Measurements from ENCODE around the gene NEUROD2. TPM values are rescaled to one million over a fixed set of nuclear protein-coding genes. Genes with fewer than 3 reads are reported as not detected.

Gene NEUROD2
- total RNA-seq, 1 experiment from 2014 or later = not detected

DNA sequence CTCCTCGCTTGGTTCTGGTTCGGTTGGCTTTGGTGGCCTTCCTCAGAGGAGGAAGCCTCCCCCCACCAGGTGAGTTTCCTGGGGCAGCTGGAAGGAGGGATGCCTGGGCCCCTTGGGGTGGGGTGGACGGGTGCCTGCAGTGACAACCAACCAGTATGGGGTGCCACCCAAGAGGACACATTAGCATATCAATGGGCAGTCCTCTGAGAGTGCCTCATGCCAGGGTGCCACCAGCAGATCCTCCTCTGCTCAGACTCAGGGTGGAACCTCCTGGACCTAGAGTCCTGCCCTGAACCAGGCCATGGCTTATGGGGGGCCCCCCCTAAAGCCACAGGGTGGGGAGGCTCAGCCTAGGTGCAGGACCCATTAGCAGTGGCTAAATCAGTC lies 21.8 kb upstream of the NEUROD2 start:
- no peak overlapping the region for H3K4me3 ChIP-seq (ENCODE audit: low read depth in 2 of 2, low read length in 2 of 2)
- in situ Hi-C loops (cut with HindIII; ENCODE audit: low pct_unique_long_range_greater_than_20kb, low sequenced_read_pairs) = no loop called here
- TF ChIP-seq CTCF (IDR thresholded peaks at IDR 0.05) (no peak), POLR2AphosphoS5 (IDR thresholded peaks at IDR 0.05; ENCODE audit: low read depth, low read length) (no peak), SIN3A (IDR thresholded peaks at IDR 0.05; ENCODE audit: borderline replicate concordance, insufficient read depth, low read depth, low read length) (no peak), TCF7L2 (IDR thresholded peaks at IDR 0.05; ENCODE audit: low read depth, low read length) (no peak)
- TF ChIP-seq, protein P1, sequence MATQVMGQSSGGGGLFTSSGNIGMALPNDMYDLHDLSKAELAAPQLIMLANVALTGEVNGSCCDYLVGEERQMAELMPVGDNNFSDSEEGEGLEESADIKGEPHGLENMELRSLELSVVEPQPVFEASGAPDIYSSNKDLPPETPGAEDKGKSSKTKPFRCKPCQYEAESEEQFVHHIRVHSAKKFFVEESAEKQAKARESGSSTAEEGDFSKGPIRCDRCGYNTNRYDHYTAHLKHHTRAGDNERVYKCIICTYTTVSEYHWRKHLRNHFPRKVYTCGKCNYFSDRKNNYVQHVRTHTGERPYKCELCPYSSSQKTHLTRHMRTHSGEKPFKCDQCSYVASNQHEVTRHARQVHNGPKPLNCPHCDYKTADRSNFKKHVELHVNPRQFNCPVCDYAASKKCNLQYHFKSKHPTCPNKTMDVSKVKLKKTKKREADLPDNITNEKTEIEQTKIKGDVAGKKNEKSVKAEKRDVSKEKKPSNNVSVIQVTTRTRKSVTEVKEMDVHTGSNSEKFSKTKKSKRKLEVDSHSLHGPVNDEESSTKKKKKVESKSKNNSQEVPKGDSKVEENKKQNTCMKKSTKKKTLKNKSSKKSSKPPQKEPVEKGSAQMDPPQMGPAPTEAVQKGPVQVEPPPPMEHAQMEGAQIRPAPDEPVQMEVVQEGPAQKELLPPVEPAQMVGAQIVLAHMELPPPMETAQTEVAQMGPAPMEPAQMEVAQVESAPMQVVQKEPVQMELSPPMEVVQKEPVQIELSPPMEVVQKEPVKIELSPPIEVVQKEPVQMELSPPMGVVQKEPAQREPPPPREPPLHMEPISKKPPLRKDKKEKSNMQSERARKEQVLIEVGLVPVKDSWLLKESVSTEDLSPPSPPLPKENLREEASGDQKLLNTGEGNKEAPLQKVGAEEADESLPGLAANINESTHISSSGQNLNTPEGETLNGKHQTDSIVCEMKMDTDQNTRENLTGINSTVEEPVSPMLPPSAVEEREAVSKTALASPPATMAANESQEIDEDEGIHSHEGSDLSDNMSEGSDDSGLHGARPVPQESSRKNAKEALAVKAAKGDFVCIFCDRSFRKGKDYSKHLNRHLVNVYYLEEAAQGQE (IDR thresholded peaks at IDR 0.05; ENCODE audit: insufficient read depth in 1 of 2, low read depth in 2 of 2, low read length in 1 of 2) = no peak
- no peaks in the 10 kb centered on the region for H3K9me3 ChIP-seq (ENCODE audit: control insufficient read depth, insufficient read depth, low read depth, low read length)
- no TSS peak for BruUV-seq (replicated peaks)
- H3K27ac ChIP-seq (ENCODE audit: low read length) = no peak overlapping the region
- peaks cover 26% of the 10 kb centered on the region for H3K4me1 ChIP-seq (ENCODE audit: control insufficient read depth, insufficient read depth, low read length)
- CTCF ChIA-PET = no interaction called here
- H3K27me3 ChIP-seq (ENCODE audit: control insufficient read depth, insufficient read depth, low read length) = no peaks in the 10 kb centered on the region
- DNase-seq (ENCODE audit: low read depth, low spot score) (no peak), ATAC-seq (no peak)
- no peaks in the 10 kb centered on the region for H3K36me3 ChIP-seq (ENCODE audit: control insufficient read depth, insufficient read depth, low read length)
- POLR2A ChIA-PET = no interaction called here
- intact Hi-C loops (cut with micrococcal nuclease; ENCODE audit: unreplicated experiment) = loop anchor here (5.0 kb wide), 1 partner anchor 123 kb away; no protein-coding TSS in a partner anchor

GRCh38 chr17:39628655-39629493 lies 21.2 kb upstream of the NEUROD2 start:
- peaks cover 22% of the 10 kb centered on the region for H3K4me1 ChIP-seq (ENCODE audit: control insufficient read depth, insufficient read depth, low read length)
- CTCF ChIA-PET = interaction anchor here (0.6 to 0.8 kb wide), 2 partner anchors 16 to 81 kb away, joined by 3 to 4 read pairs; no protein-coding TSS in a partner anchor
- TF ChIP-seq POLR2AphosphoS5 (IDR thresholded peaks at IDR 0.05; ENCODE audit: low read depth, low read length) (no peak), TCF7L2 (IDR thresholded peaks at IDR 0.05; ENCODE audit: low read depth, low read length) (no peak)
- no peak for DNase-seq (ENCODE audit: low read depth, low spot score)
- BruUV-seq (replicated peaks) = no TSS peak
- peak overlapping the region; percentile 29 for H3K27ac ChIP-seq (ENCODE audit: low read length)
- H3K27me3 ChIP-seq (ENCODE audit: control insufficient read depth, insufficient read depth, low read length) = no peaks in the 10 kb centered on the region
- ATAC-seq = no peak
- peak overlapping the region in 1 of 2 experiments; percentile 4; a peak in 1 of 4 replicates for H3K4me3 ChIP-seq (ENCODE audit: low read depth in 2 of 2, low read length in 2 of 2)
- no peaks in the 10 kb centered on the region for H3K9me3 ChIP-seq (ENCODE audit: control insufficient read depth, insufficient read depth, low read depth, low read length)
- no peaks in the 10 kb centered on the region for H3K36me3 ChIP-seq (ENCODE audit: control insufficient read depth, insufficient read depth, low read length)
- intact Hi-C loops (cut with micrococcal nuclease; ENCODE audit: unreplicated experiment) = loop anchor here (5.0 kb wide), 1 partner anchor 123 kb away; no protein-coding TSS in a partner anchor
- POLR2A ChIA-PET = no interaction called here
- in situ Hi-C loops (cut with HindIII; ENCODE audit: low pct_unique_long_range_greater_than_20kb, low sequenced_read_pairs) = no loop called here
